Fibroblast of villous mesenchyme (primary cell): ENCODE data around the gene CES4A. TPM values are rescaled to one million over a fixed set of nuclear protein-coding genes. Genes with fewer than 3 reads are reported as not detected.

Experiments
- DNase-seq: peaks from one replicate; pipeline ENCODE4 v3.0.0-alpha.2; 2010; ENCODE audit warnings: low read depth
- H3K4me3 ChIP-seq: 2 replicates; pipeline ENCODE4 v1.5.1; 2011; ENCODE audit warnings: low read depth, mild to moderate bottlenecking, low read length
- total RNA-seq: library from RNA; depleted of rRNA; stranded (reverse); fragments of >200 nt; gene quantifications from 2 replicates; pipeline ENCODE4 v1.2.3, GENCODE V29; 2012
- TF ChIP-seq, protein P1 (sequence below): IDR thresholded peaks from 2 replicates; pipeline ENCODE4 v1.5.1; 2012; ENCODE audit warnings: low read depth, mild to moderate bottlenecking, low read length; ENCODE audit not compliant: insufficient read depth

CES4A gene
- total RNA-seq, 1 donor, result 4.3 TPM

DNA sequence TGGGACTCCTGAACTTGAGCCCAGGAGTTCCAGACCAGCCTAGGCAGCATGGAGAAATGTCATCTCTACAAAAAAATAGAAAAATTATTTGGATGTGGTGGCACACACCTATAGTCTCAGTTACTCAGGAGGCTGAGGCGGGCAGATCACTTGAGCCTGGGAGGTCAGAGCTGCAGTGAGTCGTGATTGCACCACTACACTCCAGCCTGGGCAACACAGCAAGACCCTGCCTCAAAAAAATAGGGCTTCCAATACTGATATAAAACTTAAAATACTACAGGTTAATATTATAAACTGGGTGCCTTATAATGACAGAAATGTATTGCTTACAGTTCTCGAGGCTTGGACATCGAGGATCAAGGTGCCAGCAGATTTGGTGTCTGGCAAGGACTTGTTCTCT is 42.5 kb upstream of the CES4A start:
- TF ChIP-seq, protein P1, sequence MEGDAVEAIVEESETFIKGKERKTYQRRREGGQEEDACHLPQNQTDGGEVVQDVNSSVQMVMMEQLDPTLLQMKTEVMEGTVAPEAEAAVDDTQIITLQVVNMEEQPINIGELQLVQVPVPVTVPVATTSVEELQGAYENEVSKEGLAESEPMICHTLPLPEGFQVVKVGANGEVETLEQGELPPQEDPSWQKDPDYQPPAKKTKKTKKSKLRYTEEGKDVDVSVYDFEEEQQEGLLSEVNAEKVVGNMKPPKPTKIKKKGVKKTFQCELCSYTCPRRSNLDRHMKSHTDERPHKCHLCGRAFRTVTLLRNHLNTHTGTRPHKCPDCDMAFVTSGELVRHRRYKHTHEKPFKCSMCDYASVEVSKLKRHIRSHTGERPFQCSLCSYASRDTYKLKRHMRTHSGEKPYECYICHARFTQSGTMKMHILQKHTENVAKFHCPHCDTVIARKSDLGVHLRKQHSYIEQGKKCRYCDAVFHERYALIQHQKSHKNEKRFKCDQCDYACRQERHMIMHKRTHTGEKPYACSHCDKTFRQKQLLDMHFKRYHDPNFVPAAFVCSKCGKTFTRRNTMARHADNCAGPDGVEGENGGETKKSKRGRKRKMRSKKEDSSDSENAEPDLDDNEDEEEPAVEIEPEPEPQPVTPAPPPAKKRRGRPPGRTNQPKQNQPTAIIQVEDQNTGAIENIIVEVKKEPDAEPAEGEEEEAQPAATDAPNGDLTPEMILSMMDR, result no peak
- H3K4me3 ChIP-seq, result no peak overlapping the region
- no peak for DNase-seq

DNA sequence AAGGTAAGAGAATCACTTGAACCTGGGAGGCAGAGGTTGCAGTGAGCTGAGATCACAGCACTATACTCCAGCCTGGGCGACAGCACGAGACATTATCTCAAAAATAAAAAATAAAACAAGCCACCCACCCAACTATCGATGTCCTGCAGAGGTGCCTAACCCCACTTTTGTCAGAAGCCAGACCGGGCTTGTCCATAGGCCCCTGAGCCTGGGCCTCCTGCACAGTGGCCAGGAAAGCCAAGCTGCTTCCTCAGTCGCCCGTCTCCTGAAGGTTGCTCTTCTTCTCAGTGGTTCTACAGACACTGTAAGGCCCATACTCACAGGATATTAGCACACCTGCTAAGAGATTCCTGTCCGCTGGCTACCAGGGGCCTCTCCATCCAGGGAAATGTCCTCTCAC is 41.8 kb upstream of the CES4A start:
- TF ChIP-seq, protein P1, result no peak
- no peak for DNase-seq
- no peak overlapping the region for H3K4me3 ChIP-seq

DNA sequence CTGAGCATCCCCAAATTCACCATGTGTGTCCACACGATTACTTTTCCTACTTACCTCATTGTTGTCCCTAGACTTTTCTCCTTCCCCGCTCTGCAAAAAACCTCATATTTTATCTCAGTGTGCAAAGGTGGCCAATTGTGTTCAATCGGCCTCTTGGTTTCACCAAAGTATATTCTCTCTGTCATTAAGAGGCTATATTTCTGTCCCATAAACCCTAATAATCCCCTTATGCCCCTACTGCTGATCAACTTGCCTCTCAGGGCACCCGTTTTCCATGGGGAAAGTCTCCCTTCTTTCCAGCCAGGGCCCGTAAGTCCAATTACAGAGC is 41.5 kb upstream of the CES4A start:
- no peak overlapping the region for H3K4me3 ChIP-seq
- TF ChIP-seq, protein P1, result no peak
- no peak for DNase-seq

DNA sequence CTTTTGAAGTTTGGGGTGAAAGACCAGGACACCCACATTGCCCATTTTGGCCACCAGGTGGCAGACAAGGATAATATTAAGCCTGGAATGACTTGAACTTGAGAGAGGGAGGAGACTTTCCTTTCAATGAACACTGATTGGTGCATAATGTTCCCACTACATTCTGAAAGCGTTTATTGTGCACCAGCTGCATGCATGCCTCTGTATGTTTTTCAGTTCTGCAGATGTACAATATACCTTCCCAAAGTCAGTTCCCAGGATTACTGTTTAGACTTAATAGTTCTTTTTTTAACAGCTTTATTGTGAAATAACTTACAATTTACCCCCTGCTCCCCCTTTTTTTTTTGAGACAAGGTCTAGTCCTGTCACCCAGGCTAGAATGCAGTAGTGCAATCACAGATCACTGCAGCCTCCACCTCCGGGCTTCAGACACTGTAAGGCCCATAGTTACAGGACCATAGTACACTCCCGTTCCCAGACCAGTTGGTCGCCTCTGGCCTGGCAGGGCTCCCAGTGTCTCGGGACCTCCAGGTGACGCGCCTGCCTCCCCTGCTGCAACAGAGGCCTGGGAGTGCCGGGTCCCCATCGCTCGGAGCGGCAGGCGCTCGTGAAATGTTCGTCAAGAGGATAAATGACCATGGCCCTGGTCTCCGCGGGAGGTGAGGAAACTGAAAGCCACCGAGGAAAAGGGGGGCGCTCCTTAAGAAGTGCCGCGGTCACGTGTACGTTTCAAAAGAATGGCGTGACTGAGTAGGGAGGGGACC is 40.9 kb upstream of the CES4A start:
- TF ChIP-seq, protein P1, result peak; percentile 90
- peak overlapping the region; percentile 56 for H3K4me3 ChIP-seq
- peak; percentile 85 for DNase-seq

DNA sequence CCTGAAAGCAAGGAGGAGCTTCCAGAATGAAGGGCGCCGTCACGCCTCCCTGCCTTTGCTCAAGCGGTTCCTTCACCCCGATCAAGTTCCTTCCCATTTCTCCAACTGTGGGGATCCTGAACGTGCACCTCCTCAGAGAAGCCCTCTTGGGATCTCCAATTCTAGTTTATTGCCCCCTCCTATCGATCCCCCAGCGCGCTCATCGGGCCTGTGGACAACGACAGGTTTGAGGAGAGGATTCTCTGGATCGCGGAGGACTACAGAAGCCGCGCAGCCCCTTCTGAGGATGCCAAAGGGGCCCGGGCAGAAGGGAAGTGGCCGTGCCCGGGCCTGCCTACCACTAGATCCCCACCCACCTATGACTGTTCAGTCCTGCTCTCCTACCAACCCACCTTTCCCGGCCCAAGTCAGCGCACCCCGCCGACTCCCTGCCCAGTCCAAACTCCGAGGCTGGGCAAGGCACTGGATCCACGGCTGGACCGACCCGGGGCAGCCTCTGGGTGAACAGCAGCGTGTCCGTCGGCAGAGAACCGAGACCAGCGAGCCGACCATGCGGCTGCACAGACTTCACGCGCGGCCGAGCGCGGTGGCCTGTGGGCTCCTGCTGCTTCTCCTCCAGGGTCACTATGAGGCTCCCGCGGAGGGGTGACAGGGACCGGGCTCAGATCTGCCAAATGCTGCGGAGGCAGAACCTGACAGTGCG is 40.1 kb upstream of the CES4A start:
- no peak for DNase-seq
- TF ChIP-seq, protein P1, result no peak

DNA sequence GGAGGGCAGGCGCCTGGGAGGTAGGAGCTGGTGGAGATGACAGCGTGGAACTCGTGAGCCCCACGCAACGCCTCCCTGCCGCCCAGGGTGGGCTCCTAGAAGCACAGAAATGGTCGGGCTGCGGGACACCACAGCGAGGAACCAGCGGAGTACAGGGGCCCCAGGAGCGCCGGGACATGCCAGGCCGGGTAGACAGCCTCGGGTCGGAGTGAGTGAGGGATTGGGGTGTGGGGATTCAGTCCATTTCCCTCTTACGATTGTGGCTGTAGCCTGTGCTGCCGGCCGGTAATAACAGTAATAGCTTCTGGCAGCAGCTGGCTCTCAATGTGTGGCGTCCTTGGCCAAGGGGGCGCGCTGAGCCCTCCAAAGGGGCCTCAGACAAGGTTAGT is 39.6 kb upstream of the CES4A start:
- no peak for DNase-seq
- TF ChIP-seq, protein P1, result no peak
- peak overlapping the region; percentile 56 for H3K4me3 ChIP-seq

More for the DNA sequence above, 40.1 kb upstream of the CES4A start:
- peak overlapping the region; percentile 56 for H3K4me3 ChIP-seq

DNA sequence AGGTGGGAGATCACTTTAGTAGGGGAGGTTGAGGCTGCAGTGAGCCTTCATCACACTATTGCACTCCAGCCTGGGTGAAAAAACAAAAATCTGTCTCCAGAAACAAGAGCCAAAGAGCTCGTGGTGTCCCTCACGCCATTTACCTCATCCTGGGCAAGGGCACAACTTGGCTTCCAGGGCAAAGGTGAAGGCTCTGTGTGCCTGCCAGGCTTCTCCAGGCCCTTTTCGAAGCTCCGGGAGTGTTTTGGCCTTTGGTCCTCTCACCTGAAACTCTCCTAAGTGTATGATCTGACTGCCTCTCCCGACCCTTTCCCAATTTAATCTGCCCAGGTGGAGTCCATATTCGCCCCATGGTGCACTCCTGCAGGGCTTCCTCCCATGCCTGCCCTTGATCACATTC is 38.9 kb upstream of the CES4A start:
- no peak for DNase-seq
- no peak overlapping the region for H3K4me3 ChIP-seq
- TF ChIP-seq, protein P1, result no peak
